ENCODE measurements around the gene LCLAT1. TPM values are rescaled to one million over a fixed set of nuclear protein-coding genes. Genes with fewer than 3 reads are reported as not detected.

Gene LCLAT1
- total and polyA plus RNA-seq, 8 donors: 2.0 to 15.0 (median 9.8) TPM

GRCh38 chr2:30626397-30626796, 179.4 kb downstream of the LCLAT1 start:
- 44 to 64% methylated on average over 2 of the region's 2 CpGs for WGBS, 2 donors
- FAIRE-seq: no peak
- TF ChIP-seq CTCF (IDR thresholded peaks at IDR 0.05): no peak

GRCh38 chr2:30627151-30627550, 180.1 kb downstream of the LCLAT1 start:
- WGBS, 2 donors: 92 to 97% methylated on average over 8 of the region's 8 CpGs
- Histone ChIP-seq H3K9me3 (no peaks in the 10 kb centered on the region), H3K4me3 (no peak overlapping the region), H3K27ac (no peak overlapping the region), H3K4me1 (no peaks in the 10 kb centered on the region), H3K27me3 (no peaks in the 10 kb centered on the region), H3K36me3 (no peaks in the 10 kb centered on the region)
- DNase-seq (no peak), ATAC-seq (no peak), FAIRE-seq (no peak)
- no peak for TF ChIP-seq CTCF (IDR thresholded peaks at IDR 0.05)
- intact Hi-C loops (cut with DNase I): no loop called here

More at GRCh38 chr2:30626397-30626796, 179.4 kb downstream of the LCLAT1 start:
- Histone ChIP-seq H3K36me3 (no peaks in the 10 kb centered on the region), H3K9me3 (no peaks in the 10 kb centered on the region), H3K27ac (no peak overlapping the region), H3K4me3 (no peak overlapping the region), H3K4me1 (no peaks in the 10 kb centered on the region), H3K27me3 (no peaks in the 10 kb centered on the region)
- no peak for DNase-seq
- intact Hi-C loops (cut with DNase I): no loop called here
- no peak for ATAC-seq

- TF ChIP-seq CTCF (IDR thresholded peaks at IDR 0.05): no peak
Measured at GRCh38 chr2:30628341-30628740, 181.3 kb downstream of the LCLAT1 start.

GRCh38 chr2:30629866-30630265, 182.8 kb downstream of the LCLAT1 start:
- H3K4me1 ChIP-seq: no peaks in the 10 kb centered on the region
- H3K4me3 ChIP-seq: no peak overlapping the region
- intact Hi-C loops (cut with DNase I): no loop called here
- ATAC-seq (no peak), DNase-seq (no peak), FAIRE-seq (no peak)
- no peak for TF ChIP-seq CTCF (IDR thresholded peaks at IDR 0.05)
- H3K27ac ChIP-seq: no peak overlapping the region
- 87 to 94% methylated on average over 6 of the region's 6 CpGs for WGBS, 2 donors
- no peaks in the 10 kb centered on the region for H3K27me3 ChIP-seq
- H3K9me3 ChIP-seq: no peaks in the 10 kb centered on the region
- H3K36me3 ChIP-seq: no peaks in the 10 kb centered on the region

More at GRCh38 chr2:30628341-30628740, 181.3 kb downstream of the LCLAT1 start:
- Histone ChIP-seq H3K9me3 (no peaks in the 10 kb centered on the region), H3K4me1 (no peaks in the 10 kb centered on the region), H3K27me3 (no peaks in the 10 kb centered on the region), H3K36me3 (no peaks in the 10 kb centered on the region), H3K27ac (no peak overlapping the region), H3K4me3 (no peak overlapping the region)
- intact Hi-C loops (cut with DNase I): no loop called here
- DNase-seq (no peak), FAIRE-seq (no peak), ATAC-seq (no peak)
- 95 to 98% methylated on average over 2 of the region's 2 CpGs for WGBS, 2 donors

- no peak for DNase-seq
- FAIRE-seq: no peak
- Histone ChIP-seq H3K27me3 (no peaks in the 10 kb centered on the region), H3K4me1 (no peaks in the 10 kb centered on the region), H3K36me3 (no peaks in the 10 kb centered on the region), H3K4me3 (no peak overlapping the region), H3K27ac (no peak overlapping the region), H3K9me3 (no peaks in the 10 kb centered on the region)
- WGBS, 2 donors: 0 to 51% methylated on average over 1 of the region's 1 CpG
- no peak for ATAC-seq
- intact Hi-C loops (cut with DNase I): no loop called here
- no peak for TF ChIP-seq CTCF (IDR thresholded peaks at IDR 0.05)
Measured at GRCh38 chr2:30631051-30631671, 184.1 kb downstream of the LCLAT1 start.

All from pancreas (tissue), 10 donors.